Large intestine (tissue), 3 donors: ENCODE measurements around the gene SPAM1. TPM values are rescaled to one million over a fixed set of nuclear protein-coding genes. Genes with fewer than 3 reads are reported as not detected.
"Not testable (repeated sequence)": the region's sequence is repeated elsewhere in the genome, so short reads cannot be mapped to it uniquely, and the experiment has no call there.

ENCODE experiments used
- DNase-seq, 2 donors: peaks; one replicate each; pipeline versions ENCODE4 v3.0.0 to v3.0.0-alpha.2; 2013
- H3K27ac ChIP-seq: one replicate; pipeline ENCODE4 v1.5.1; 2013; ENCODE audit warnings: low read length
- H3K27me3 ChIP-seq: 2 replicates; pipeline ENCODE4 v1.6.1; 2013; ENCODE audit warnings: low read length; ENCODE audit not compliant: control insufficient read depth, insufficient read depth
- H3K36me3 ChIP-seq: 2 replicates; pipeline ENCODE4 v1.6.1; 2013; ENCODE audit warnings: low read length; ENCODE audit not compliant: control insufficient read depth, insufficient read depth
- H3K4me1 ChIP-seq: one replicate; pipeline ENCODE4 v1.6.1; 2013; ENCODE audit warnings: low read length; ENCODE audit not compliant: control insufficient read depth, insufficient read depth
- H3K4me3 ChIP-seq: one replicate; pipeline ENCODE4 v1.5.1; 2013; ENCODE audit warnings: low read length
- H3K9me3 ChIP-seq: one replicate; pipeline ENCODE4 v1.6.1; 2013; ENCODE audit warnings: mild to moderate bottlenecking, low read depth, low read length, moderate library complexity; ENCODE audit not compliant: control insufficient read depth
- WGBS: methylation state at CpG from one replicate; pipeline ENCODE4 v1.1.5; 2013; ENCODE audit warnings: low lambda C conversion rate; ENCODE audit not compliant: insufficient coverage; 5-methylcytosine and 5-hydroxymethylcytosine counted together
- polyA plus RNA-seq: library from polyadenylated mRNA; unstranded; fragments of 120-200 nt; gene quantifications from one replicate; pipeline ENCODE4 v1.2.1, GENCODE V29; 2013

The SPAM1 gene
- polyA plus RNA-seq, 1 donor = 1.0 TPM

DNA sequence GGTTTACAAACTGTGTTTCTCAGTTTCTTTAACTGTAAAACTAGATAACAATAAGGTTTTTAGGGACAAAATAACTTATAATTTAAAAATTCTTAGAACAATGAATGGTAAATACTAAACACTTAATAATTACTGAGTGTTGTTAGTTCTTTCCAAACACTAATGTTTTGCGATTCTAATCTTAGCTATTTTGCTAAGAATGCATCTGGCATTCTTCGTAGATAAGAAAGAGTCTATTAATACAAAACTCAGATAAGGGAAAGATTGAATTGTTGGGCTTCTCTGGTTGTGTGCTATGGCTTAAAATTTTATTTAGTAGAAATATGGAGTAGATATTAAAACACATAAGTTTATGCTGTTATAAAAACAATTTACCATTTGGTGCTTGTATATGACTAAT lies 62.4 kb downstream of the SPAM1 start:
- 57% methylated on average over 1 of the region's 2 CpGs for WGBS
- H3K9me3 ChIP-seq = no peaks in the 10 kb centered on the region
- no peak for DNase-seq
- H3K27me3 ChIP-seq = no peaks in the 10 kb centered on the region
- H3K27ac ChIP-seq = no peak overlapping the region
- no peaks in the 10 kb centered on the region for H3K36me3 ChIP-seq
- H3K4me3 ChIP-seq = no peak overlapping the region
- H3K4me1 ChIP-seq = no peaks in the 10 kb centered on the region

DNA sequence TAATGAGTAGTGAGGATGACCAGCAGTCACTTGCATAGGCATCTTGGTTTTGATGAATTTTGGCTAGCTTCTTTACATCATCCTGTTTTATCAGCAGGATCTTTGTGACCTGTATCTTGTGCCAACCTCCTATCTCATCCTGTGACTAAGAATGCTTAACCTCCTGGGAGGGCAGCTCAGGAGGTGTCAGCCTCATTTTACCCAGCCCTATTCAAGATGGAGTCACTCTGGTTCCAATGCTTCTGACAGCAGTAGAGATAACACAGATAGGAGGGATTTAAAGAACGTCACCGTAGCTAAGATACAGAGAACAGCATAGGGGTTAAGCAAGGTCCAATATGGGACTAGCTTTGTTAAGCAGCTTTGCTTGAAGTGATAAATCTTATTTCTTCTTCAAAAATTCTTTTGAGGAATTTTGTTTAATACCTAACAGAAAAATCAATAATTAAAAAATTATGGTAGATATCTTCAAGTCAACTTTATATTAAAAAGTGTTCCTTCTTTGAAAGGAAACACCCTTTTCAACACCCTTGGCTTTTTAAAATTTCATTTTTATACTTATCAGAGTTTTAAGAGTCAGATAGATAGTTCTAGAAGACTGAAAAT lies 68.0 kb downstream of the SPAM1 start:
- no CpG with 5 or more reads among the region's 2 CpGs for WGBS
- Histone ChIP-seq H3K36me3 (no peaks in the 10 kb centered on the region), H3K27me3 (no peaks in the 10 kb centered on the region), H3K4me1 (no peaks in the 10 kb centered on the region), H3K4me3 (no peak overlapping the region), H3K27ac (no peak overlapping the region), H3K9me3 (no peaks in the 10 kb centered on the region)
- DNase-seq = no peak

DNA sequence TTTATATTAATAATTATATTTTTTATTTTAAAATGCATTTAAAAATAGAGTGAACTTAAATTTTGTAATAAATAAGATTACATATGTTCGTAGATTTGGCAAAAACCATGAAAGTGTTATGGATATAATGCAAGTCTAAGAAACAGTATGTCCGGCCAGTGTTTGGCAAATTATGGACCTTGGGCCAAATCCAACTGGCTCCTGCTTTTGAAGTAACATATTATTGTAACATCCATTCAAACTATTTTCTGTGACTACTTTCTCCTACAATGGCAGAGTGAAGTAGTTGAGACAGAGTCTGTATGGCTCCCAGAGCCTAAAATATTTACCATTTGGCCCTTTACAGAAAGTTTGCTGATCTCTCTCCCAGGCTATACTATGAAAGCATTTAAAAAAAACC lies 69.0 kb downstream of the SPAM1 start:
- Histone ChIP-seq H3K9me3 (no peaks in the 10 kb centered on the region), H3K36me3 (no peaks in the 10 kb centered on the region), H3K27ac (no peak overlapping the region), H3K27me3 (no peaks in the 10 kb centered on the region), H3K4me3 (no peak overlapping the region), H3K4me1 (no peaks in the 10 kb centered on the region)
- WGBS = 100% methylated on average over 1 of the region's 2 CpGs
- DNase-seq = no peak

DNA sequence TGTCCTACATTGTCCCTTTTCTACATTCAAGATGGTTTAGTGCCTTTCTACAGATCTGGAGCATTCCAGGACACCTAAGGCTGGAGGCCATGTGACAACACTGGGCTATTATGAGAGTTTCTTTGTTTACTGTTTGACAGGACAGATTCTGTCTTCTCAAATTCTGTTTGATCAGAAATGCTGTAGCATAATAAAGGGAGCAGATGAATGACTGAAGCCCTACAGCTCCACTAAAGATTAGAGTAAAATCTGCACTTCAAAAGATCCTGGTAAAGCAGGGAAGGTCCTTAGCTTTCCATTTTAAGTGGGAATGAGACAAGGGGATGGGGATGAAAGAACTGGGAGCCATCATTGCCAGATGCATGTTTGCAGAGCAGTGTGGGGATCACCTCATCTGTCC lies 69.4 kb downstream of the SPAM1 start:
- no peaks in the 10 kb centered on the region for H3K9me3 ChIP-seq
- no peaks in the 10 kb centered on the region for H3K27me3 ChIP-seq
- DNase-seq = no peak
- no peaks in the 10 kb centered on the region for H3K36me3 ChIP-seq
- no peak overlapping the region for H3K4me3 ChIP-seq
- no peak overlapping the region for H3K27ac ChIP-seq
- no peaks in the 10 kb centered on the region for H3K4me1 ChIP-seq

DNA sequence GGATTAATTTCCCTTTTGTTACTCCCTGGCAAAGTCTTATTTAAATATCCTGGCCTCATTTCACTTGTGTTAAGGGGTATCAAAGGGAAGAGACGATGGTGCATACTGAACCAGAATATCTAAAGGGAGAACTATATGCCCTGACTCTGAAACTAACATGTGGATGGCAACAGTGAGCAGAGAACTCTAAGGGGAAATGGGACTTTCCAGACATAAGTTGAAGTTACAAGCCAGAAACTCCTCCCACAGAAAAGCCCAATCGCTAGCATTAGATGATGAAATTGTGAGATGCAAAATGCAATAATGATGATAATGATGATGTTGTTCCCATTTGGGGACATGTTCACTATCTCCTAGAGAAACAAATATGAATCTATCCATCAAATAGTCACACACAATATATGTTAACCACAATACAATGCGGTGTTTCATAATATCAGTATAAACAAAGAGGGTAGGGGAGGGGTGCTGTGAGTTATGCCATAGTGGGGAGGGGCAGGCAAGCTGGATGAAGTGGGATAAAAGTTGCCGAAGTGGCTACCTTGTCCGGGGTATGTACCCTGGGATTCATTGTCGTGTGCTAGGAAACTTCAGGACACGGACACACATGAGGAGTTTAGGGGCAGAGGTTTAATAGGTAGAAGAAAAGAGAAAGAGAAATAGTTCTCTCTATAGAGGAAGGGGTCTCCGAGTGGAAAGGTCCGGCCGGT lies 70.7 kb downstream of the SPAM1 start:
- H3K36me3 ChIP-seq = no peaks in the 10 kb centered on the region
- no peaks in the 10 kb centered on the region for H3K27me3 ChIP-seq
- H3K4me3 ChIP-seq = no peak overlapping the region
- DNase-seq = no peak
- no peak overlapping the region for H3K27ac ChIP-seq
- no peaks in the 10 kb centered on the region for H3K4me1 ChIP-seq
- WGBS = 100% methylated on average over 5 of the region's 10 CpGs
- H3K9me3 ChIP-seq = no peaks in the 10 kb centered on the region

DNA sequence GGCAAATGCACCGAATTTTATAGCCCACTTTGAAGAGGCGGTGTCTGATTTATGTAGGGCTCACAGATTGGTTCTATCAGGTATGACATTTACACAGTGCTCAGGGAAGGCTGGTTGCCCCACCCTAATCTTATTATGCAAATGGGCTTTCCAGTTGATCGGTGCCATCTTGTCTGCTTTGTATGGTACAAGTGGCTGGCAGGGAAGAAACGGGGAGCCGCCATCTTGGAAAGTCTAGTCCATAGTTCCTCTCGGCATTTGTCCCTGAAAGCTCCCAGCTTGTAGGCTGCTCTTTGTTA lies 71.2 kb downstream of the SPAM1 start:
- Histone ChIP-seq H3K4me1 (no peaks in the 10 kb centered on the region), H3K36me3 (no peaks in the 10 kb centered on the region), H3K27me3 (no peaks in the 10 kb centered on the region), H3K9me3 (no peaks in the 10 kb centered on the region), H3K27ac (no peak overlapping the region), H3K4me3 (no peak overlapping the region)
- WGBS = 100% methylated on average over 1 of the region's 6 CpGs
- DNase-seq = no peak

DNA sequence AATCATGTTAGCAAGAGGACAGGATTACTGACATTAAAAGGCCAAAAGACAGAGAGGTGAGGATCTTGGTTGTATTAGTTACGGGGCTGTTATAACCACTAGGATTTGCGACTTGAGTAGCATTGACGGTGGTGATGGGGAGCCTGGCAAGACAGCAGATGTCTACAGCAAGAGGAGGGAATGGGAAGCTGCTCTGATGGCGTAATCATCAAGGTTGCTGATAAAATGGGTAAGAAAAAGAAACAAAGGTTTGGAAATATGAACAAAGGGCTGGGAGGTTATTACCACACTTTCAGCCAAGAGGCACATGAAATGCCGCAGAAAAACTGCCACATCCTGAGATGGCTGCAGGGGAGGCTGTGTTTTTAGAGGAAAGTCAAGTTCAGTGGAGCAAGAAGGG lies 73.9 kb downstream of the SPAM1 start:
- Histone ChIP-seq H3K4me3 (no peak overlapping the region), H3K27ac (no peak overlapping the region), H3K9me3 (no peaks in the 10 kb centered on the region), H3K36me3 (no peaks in the 10 kb centered on the region), H3K27me3 (no peaks in the 10 kb centered on the region), H3K4me1 (no peaks in the 10 kb centered on the region)
- WGBS = 100% methylated on average over 2 of the region's 5 CpGs
- DNase-seq = no peak

DNA sequence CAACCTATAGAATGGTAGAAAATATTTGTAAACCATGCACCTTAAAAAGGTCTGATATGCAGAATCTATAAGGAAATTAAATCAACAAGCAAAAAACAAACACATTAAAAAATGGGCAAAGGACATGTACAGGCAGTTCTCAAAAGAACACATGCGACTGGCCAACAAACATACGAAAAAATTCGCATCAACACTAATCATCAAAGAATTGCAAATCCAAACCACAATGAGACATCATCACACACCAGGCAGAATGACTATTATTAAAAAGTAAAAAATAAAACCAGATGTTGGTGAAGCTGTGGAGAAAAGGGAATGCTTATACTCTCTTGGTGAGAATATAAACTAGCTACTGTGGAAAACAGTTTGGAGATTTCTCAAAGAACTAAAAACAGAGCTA lies 74.7 kb downstream of the SPAM1 start:
- 96% methylated on average over 3 of the region's 3 CpGs for WGBS
- no peaks in the 10 kb centered on the region for H3K27me3 ChIP-seq
- H3K9me3 ChIP-seq = no peaks in the 10 kb centered on the region
- H3K4me3 ChIP-seq = no peak overlapping the region
- H3K36me3 ChIP-seq = no peaks in the 10 kb centered on the region
- no peak overlapping the region for H3K27ac ChIP-seq
- no peak for DNase-seq
- H3K4me1 ChIP-seq = no peaks in the 10 kb centered on the region

DNA sequence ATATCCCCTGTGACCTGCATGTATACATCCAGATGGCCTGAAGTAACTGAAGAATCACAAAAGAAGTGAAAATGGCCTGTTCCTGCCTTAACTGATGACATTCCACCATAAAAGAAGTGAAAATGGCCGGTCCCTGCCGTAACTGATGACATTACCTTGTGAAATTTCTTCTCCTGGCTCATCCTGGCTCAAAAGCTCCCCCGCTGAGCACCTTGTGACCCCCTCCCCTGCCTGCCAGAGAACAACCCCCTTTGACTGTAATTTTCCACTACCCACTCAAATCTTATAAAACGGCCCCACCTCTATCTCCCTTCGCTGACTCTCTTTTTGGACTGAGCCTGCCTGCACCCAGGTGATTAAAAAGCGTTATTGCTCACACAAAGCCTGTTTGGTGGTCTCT lies 83.3 kb downstream of the SPAM1 start:
- H3K36me3 ChIP-seq, H3K27me3 ChIP-seq, H3K27ac ChIP-seq, DNase-seq, H3K4me1 ChIP-seq, H3K4me3 ChIP-seq, H3K9me3 ChIP-seq: not testable (repeated sequence)
- WGBS = no CpG with 5 or more reads among the region's 6 CpGs

DNA sequence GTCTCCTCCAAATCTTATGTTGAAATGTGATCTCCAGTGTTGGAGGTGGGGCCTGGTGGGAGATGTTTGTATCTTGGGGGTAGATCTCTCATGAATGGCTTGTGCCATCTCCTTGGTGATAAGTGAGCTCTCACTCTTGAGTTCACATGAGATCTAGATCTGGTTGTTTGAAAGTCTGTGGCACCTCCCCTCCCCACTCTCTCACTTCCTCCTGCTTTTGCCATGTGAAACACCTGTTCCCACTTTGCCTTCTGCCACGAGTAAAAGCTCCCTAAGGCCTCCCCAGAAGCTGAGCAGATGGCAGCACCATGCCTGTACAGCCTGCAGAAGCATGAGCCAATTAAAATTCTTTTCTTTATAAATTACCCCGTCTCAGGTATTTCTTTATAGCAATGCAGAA lies 84.3 kb downstream of the SPAM1 start:
- WGBS = no CpG with 5 or more reads among the region's 2 CpGs
- peaks cover 4% of the 10 kb centered on the region for H3K4me1 ChIP-seq
- H3K4me3 ChIP-seq = no peak overlapping the region
- DNase-seq = no peak
- no peaks in the 10 kb centered on the region for H3K36me3 ChIP-seq
- H3K27me3 ChIP-seq = no peaks in the 10 kb centered on the region
- H3K9me3 ChIP-seq = no peaks in the 10 kb centered on the region
- no peak overlapping the region for H3K27ac ChIP-seq
